Uterus (tissue), 2 donors: Measurements from ENCODE around the gene GYS1.

ENCODE experiments used
- CTCF ChIP-seq, 4 experiments: fragments of 200-600 bp in 2 of 4; fragments of 450-650 bp in 2 of 4; sonication (generic) in 2 of 4; IDR thresholded peaks; one replicate each; pipeline ENCODE4 v1.5.1; 2016 to 2019; ENCODE audit warnings: antibody characterized with exemption in 4 of 4, mild to moderate bottlenecking in 2 of 4, moderate library complexity in 1 of 4
- POLR2A ChIP-seq, 2 donors: fragments of 450-650 bp; IDR thresholded peaks; one replicate each; pipeline ENCODE4 v1.6.1; 2016; ENCODE audit warnings: antibody characterized with exemption in 2 of 2, mild to moderate bottlenecking in 1 of 2, moderate library complexity in 1 of 2

- TF ChIP-seq CTCF (IDR thresholded peaks at IDR 0.05), result no peak
- TF ChIP-seq POLR2A (IDR thresholded peaks at IDR 0.05), result no peak
Measured at GRCh38 chr19:48938256-48938655, 54.9 kb downstream of the GYS1 start.
